IMR-90 (cell line): ENCODE measurements around the gene NUPR1. TPM values are rescaled to one million over a fixed set of nuclear protein-coding genes. Genes with fewer than 3 reads are reported as not detected.

Source experiments
- ATAC-seq: fragments of 200-7000 bp; cut with Tn5 transposase; 2 replicates; pipeline ENCODE4 v1.9.1; 2020; ENCODE audit warnings: low read depth, mild to moderate bottlenecking, moderate library complexity
- BruUV-seq: library from RNA; stranded (reverse); fragments of 400-500 nt; replicated peaks from 2 replicates; lab custom pipeline; 2021; lab: Mats Ljungman, UMichigan
- CTCF ChIA-PET: fragments of 300-600 bp; formaldehyde crosslinking; extraction: SDS; loops from one replicate; lab custom pipeline; 2021; ENCODE audit warnings: antibody characterized with exemption; lab: Yijun Ruan, JAX
- POLR2A ChIA-PET: fragments of 300-600 bp; sonication (Branson Sonifier 250); formaldehyde crosslinking; loops from one replicate; lab custom pipeline; 2022; ENCODE audit warnings: antibody characterized with exemption; ENCODE audit not compliant: unreplicated experiment; lab: Charles Lee
- DNase-seq: peaks from one replicate; pipeline ENCODE4 v3.0.0; 2013
- H2AFZ ChIP-seq: replicated peaks from 2 replicates; pipeline ENCODE3; 2013; ENCODE audit warnings: low read length, mild to moderate bottlenecking; ENCODE audit not compliant: poor library complexity
- H2AK5ac ChIP-seq: 2 replicates; pipeline ENCODE4 v1.6.1; 2013; ENCODE audit warnings: low read depth, low read length, inconsistent platforms
- H2AK9ac ChIP-seq: replicated peaks from 2 replicates; pipeline ENCODE3; 2013; ENCODE audit warnings: mild to moderate bottlenecking, low read depth, low read length, moderate library complexity; ENCODE audit not compliant: poor library complexity
- H2BK120ac ChIP-seq: 2 replicates; pipeline ENCODE4 v1.6.1; 2013; ENCODE audit warnings: low read depth, low read length, inconsistent platforms
- H2BK15ac ChIP-seq: 3 replicates; pipeline ENCODE4 v1.6.1; 2013; ENCODE audit warnings: low read depth, low read length, inconsistent platforms
- H2BK20ac ChIP-seq: 2 replicates; pipeline ENCODE4 v1.6.1; 2013; ENCODE audit warnings: low read depth, mild to moderate bottlenecking, inconsistent platforms, low read length, moderate library complexity
- H2BK5ac ChIP-seq: 2 replicates; pipeline ENCODE4 v1.6.1; 2013; ENCODE audit warnings: mild to moderate bottlenecking, low read depth, low read length, inconsistent platforms; ENCODE audit not compliant: poor library complexity, severe bottlenecking
- H3K14ac ChIP-seq: replicated peaks from 2 replicates; pipeline ENCODE4 v1.6.1; 2013; ENCODE audit warnings: low read depth, low read length, inconsistent platforms
- H3K18ac ChIP-seq: 2 replicates; pipeline ENCODE4 v1.6.1; 2013; ENCODE audit warnings: low read depth, low read length, control low read depth
- H3K23ac ChIP-seq: 2 replicates; pipeline ENCODE4 v1.6.1; 2013; ENCODE audit warnings: low read depth, low read length, inconsistent platforms
- H3K27ac ChIP-seq: 2 replicates; pipeline ENCODE4 v1.5.1; 2013; ENCODE audit warnings: mild to moderate bottlenecking, control low read depth, low read length; ENCODE audit not compliant: insufficient read depth
- H3K27me3 ChIP-seq: 2 replicates; pipeline ENCODE4 v1.6.1; 2013; ENCODE audit warnings: low read length; ENCODE audit not compliant: control insufficient read depth, insufficient read depth
- H3K36me3 ChIP-seq: 2 replicates; pipeline ENCODE4 v1.6.1; 2013; ENCODE audit warnings: low read length, mixed read lengths; ENCODE audit not compliant: control insufficient read depth, insufficient read depth
- H3K4ac ChIP-seq: 2 replicates; pipeline ENCODE4 v1.6.1; 2013; ENCODE audit warnings: low read depth, low read length, inconsistent platforms
- H3K4me1 ChIP-seq: 2 replicates; pipeline ENCODE4 v1.6.1; 2013; ENCODE audit warnings: low read length, mixed read lengths; ENCODE audit not compliant: control insufficient read depth, insufficient read depth
- H3K4me2 ChIP-seq: 2 replicates; pipeline ENCODE4 v1.6.1; 2013; ENCODE audit warnings: low read depth, mild to moderate bottlenecking, control low read depth, low read length, moderate library complexity
- H3K4me3 ChIP-seq: 2 replicates; pipeline ENCODE4 v1.5.1; 2013; ENCODE audit warnings: low read depth, mild to moderate bottlenecking, control low read depth, low read length, moderate library complexity; ENCODE audit not compliant: insufficient read depth
- H3K56ac ChIP-seq: 2 replicates; pipeline ENCODE4 v1.6.1; 2013; ENCODE audit warnings: low read length, inconsistent platforms; ENCODE audit not compliant: insufficient read depth; ENCODE audit errors: extremely low read depth
- H3K79me1 ChIP-seq, 2 experiments: 2 replicates each; pipeline ENCODE4 v1.6.1; 2013; ENCODE audit warnings: low read length in 2 of 2, inconsistent platforms in 1 of 2, low read depth in 1 of 2
- H3K9ac ChIP-seq: 2 replicates; pipeline ENCODE4 v1.6.1; 2013; ENCODE audit warnings: low read depth, low read length, control low read depth
- H3K9me1 ChIP-seq: 2 replicates; pipeline ENCODE4 v1.6.1; 2013; ENCODE audit warnings: low read length, inconsistent platforms; ENCODE audit not compliant: insufficient read depth
- H3K9me3 ChIP-seq: 2 replicates; pipeline ENCODE4 v1.6.1; 2013; ENCODE audit warnings: low read length; ENCODE audit not compliant: control insufficient read depth, insufficient read depth
- H4K20me1 ChIP-seq: 2 replicates; pipeline ENCODE4 v1.6.1; 2013; ENCODE audit warnings: low read length, inconsistent platforms; ENCODE audit not compliant: insufficient read depth
- H4K5ac ChIP-seq: 2 replicates; pipeline ENCODE4 v1.6.1; 2013; ENCODE audit warnings: mild to moderate bottlenecking, low read depth, low read length, control low read depth
- H4K8ac ChIP-seq, 2 experiments: 2 replicates each; pipeline ENCODE4 v1.6.1; 2013; ENCODE audit warnings: low read depth in 2 of 2, low read length in 2 of 2, control low read depth in 1 of 2, inconsistent platforms in 1 of 2
- H4K91ac ChIP-seq: 2 replicates; pipeline ENCODE4 v1.6.1; 2013; ENCODE audit warnings: low read depth, low read length, inconsistent platforms; ENCODE audit not compliant: insufficient read depth
- BHLHE40 ChIP-seq: fragments of 150-350 bp; IDR thresholded peaks from 2 replicates; pipeline ENCODE4 v1.6.1; 2016; ENCODE audit warnings: mild to moderate bottlenecking, low read depth, low read length
- CHD1 ChIP-seq: IDR thresholded peaks from 2 replicates; pipeline ENCODE4 v1.6.1; 2012; ENCODE audit warnings: low read depth, low read length, improper control_type of control experiment
- CTCF ChIP-seq: conservative IDR thresholded peaks from 2 replicates; pipeline ENCODE4 v1.5.1; 2012; ENCODE audit warnings: mild to moderate bottlenecking, low read depth, low read length, improper control_type of control experiment
- FOS ChIP-seq: fragments of 150-350 bp; IDR thresholded peaks from 2 replicates; pipeline ENCODE4 v1.6.1; 2016; ENCODE audit warnings: low read depth, low read length
- MAFK ChIP-seq: IDR thresholded peaks from 2 replicates; pipeline ENCODE4 v1.6.1; 2012; ENCODE audit warnings: low read depth, low read length, improper control_type of control experiment
- NFE2L2 ChIP-seq: fragments of 150-350 bp; IDR thresholded peaks from 2 replicates; pipeline ENCODE4 v1.6.1; 2016; ENCODE audit warnings: low read depth, mild to moderate bottlenecking, low read length
- POLR2A ChIP-seq: IDR thresholded peaks from 2 replicates; pipeline ENCODE4 v1.6.1; 2012; ENCODE audit warnings: mild to moderate bottlenecking, low read depth, low read length
- RFX5 ChIP-seq: IDR thresholded peaks from 2 replicates; pipeline ENCODE4 v1.8.0; 2012; ENCODE audit warnings: low read depth, mild to moderate bottlenecking, low read length, moderate library complexity
- WGBS, 2 experiments: methylation state at CpG; one replicate each; pipeline versions ENCODE4 v1.1.5 to v1.1.7; 2013; ENCODE audit warnings: missing lambda C conversion rate in 2 of 2; ENCODE audit not compliant: insufficient read length in 1 of 2; ENCODE audit errors: extremely low coverage in 2 of 2; 5-methylcytosine and 5-hydroxymethylcytosine counted together
- dilution Hi-C: fragments of 300-500 bp; cut with HindIII; formaldehyde crosslinking; loops from one replicate; pipeline ENCODE4 v1.14.3; 2018; ENCODE audit warnings: low sequenced_read_pairs; ENCODE audit not compliant: unreplicated experiment
- in situ Hi-C: fragments of 300-500 bp; cut with MboI; formaldehyde crosslinking; loops from 3 replicates; pipeline ENCODE4 v1.14.3; 2019; ENCODE audit warnings: low sequenced_read_pairs, inconsistent platforms, mixed read lengths
- intact Hi-C: fragments of 100-400 bp; cut with micrococcal nuclease; formaldehyde crosslinking; loops from 2 replicates; pipeline ENCODE4 v1.10.0; 2022
- polyA plus RNA-seq, 3 experiments: library from polyadenylated mRNA; depleted of rRNA; stranded (reverse); fragments of >200 nt; gene quantifications; 2 replicates each; pipeline ENCODE4 v1.2.3, GENCODE V29; 2012; ENCODE audit warnings: low replicate concordance in 1 of 3
- total RNA-seq: library from RNA; depleted of rRNA; stranded (reverse); fragments of >200 nt; gene quantifications from 2 replicates; pipeline ENCODE4 v1.2.3, GENCODE V29; 2012

Gene NUPR1
- total and polyA plus RNA-seq, 2 of the 4 experiments (the other 2 are of a cell fraction), result 10.2 to 27.9 TPM

GRCh38 chr16:28544998-28545397 is 6.2 kb upstream of the NUPR1 start:
- in situ Hi-C loops (loop anchor here (10.0 kb wide), 1 partner anchor 220 kb away; no protein-coding TSS in a partner anchor), dilution Hi-C loops (no loop called here), intact Hi-C loops (no loop called here)
- Histone ChIP-seq H2BK15ac (no peak overlapping the region), H4K91ac (no peak overlapping the region), H3K4me2 (no peak overlapping the region), H2AK5ac (no peak overlapping the region), H2BK20ac (no peak overlapping the region), H3K27ac (no peak overlapping the region), H2AFZ (no peak overlapping the region), H3K18ac (no peak overlapping the region), H4K8ac (no peak overlapping the region), H3K27me3 (peaks cover 7% of the 10 kb centered on the region), H3K4me1 (no peaks in the 10 kb centered on the region), H2BK5ac (no peak overlapping the region), H3K9me3 (no peaks in the 10 kb centered on the region), H3K23ac (no peak overlapping the region), H4K5ac (no peak overlapping the region), H3K79me1 (no peaks in the 10 kb centered on the region), H3K14ac (no peak overlapping the region), H3K56ac (no peak overlapping the region), H3K4ac (no peak overlapping the region), H2BK120ac (no peak overlapping the region), H3K36me3 (no peaks in the 10 kb centered on the region), H3K4me3 (no peak overlapping the region), H3K9ac (no peak overlapping the region), H4K20me1 (no peaks in the 10 kb centered on the region), H2AK9ac (no peak overlapping the region), H3K9me1 (no peaks in the 10 kb centered on the region)
- ChIA-PET POLR2A (no interaction called here), CTCF (no interaction called here)
- no peak for DNase-seq
- ATAC-seq, result no peak
- TF ChIP-seq RFX5, result no peak
- TF ChIP-seq CTCF, result no peak
- no peak for TF ChIP-seq NFE2L2
- no peak for TF ChIP-seq CHD1
- no peak for TF ChIP-seq FOS
- no peak for TF ChIP-seq POLR2A
- TF ChIP-seq BHLHE40, result no peak
- TF ChIP-seq MAFK, result no peak
- no CpG with 5 or more reads among the region's 3 CpGs for WGBS, 2 experiments
- BruUV-seq, result no TSS peak
